Heart left ventricle (tissue), 16 donors: ENCODE data around the gene ASXL1. TPM values are rescaled to one million over a fixed set of nuclear protein-coding genes. Genes with fewer than 3 reads are reported as not detected.
"Not testable (repeated sequence)": the region's sequence is repeated elsewhere in the genome, so short reads cannot be mapped to it uniquely, and the experiment has no call there.

Source experiments
- ATAC-seq, 4 donors: fragments of 200-7000 bp; cut with Tn5 transposase; one replicate each; pipeline ENCODE4 v1.9.1; 2020 to 2022; ENCODE audit warnings: moderate library complexity in 4 of 4, mild to moderate bottlenecking in 3 of 4, moderate number of reproducible peaks in 1 of 4
- DNase-seq, 5 donors: peaks; one replicate each; pipeline ENCODE4 v3.0.0-alpha.2; 2020
- H3K27ac ChIP-seq, 12 donors: fragments of 200-600 bp; sonication (generic) in 4 of 12; one replicate each; pipeline versions ENCODE4 v1.5.0 to v1.8.0; 2016 to 2022; ENCODE audit warnings: mild to moderate bottlenecking in 2 of 12
- H3K27me3 ChIP-seq, 9 donors: fragments of 200-600 bp; sonication (generic) in 2 of 9; one replicate each; pipeline versions ENCODE4 v1.5.1 to v1.8.0; 2016 to 2022; ENCODE audit warnings: mild to moderate bottlenecking in 3 of 9
- H3K36me3 ChIP-seq, 9 donors: fragments of 200-600 bp; sonication (generic) in 2 of 9; one replicate each; pipeline versions ENCODE4 v1.5.0 to v1.8.0; 2018 to 2022; ENCODE audit warnings: mild to moderate bottlenecking in 2 of 9
- H3K4me1 ChIP-seq, 12 donors: fragments of 200-600 bp; sonication (generic) in 4 of 12; one replicate each; pipeline versions ENCODE4 v1.5.0 to v1.8.0; 2016 to 2022; ENCODE audit warnings: mild to moderate bottlenecking in 3 of 12
- H3K4me3 ChIP-seq, 12 donors: fragments of 200-600 bp; sonication (generic) in 4 of 12; one replicate each; pipeline versions ENCODE4 v1.5.0 to v1.8.0; 2017 to 2022; ENCODE audit warnings: mild to moderate bottlenecking in 9 of 12, moderate library complexity in 4 of 12
- H3K9me3 ChIP-seq, 12 donors: fragments of 200-600 bp; sonication (generic) in 4 of 12; one replicate each; pipeline versions ENCODE4 v1.5.0 to v1.8.0; 2016 to 2022; ENCODE audit warnings: mild to moderate bottlenecking in 1 of 12
- CTCF ChIP-seq, 12 donors: fragments of 200-600 bp; sonication (generic) in 4 of 12; IDR thresholded peaks; one replicate each; pipeline versions ENCODE4 v1.5.0 to v1.8.0; 2018 to 2022; ENCODE audit warnings: antibody characterized with exemption in 12 of 12, mild to moderate bottlenecking in 5 of 12
- POLR2A ChIP-seq, 2 donors: fragments of 450-650 bp; IDR thresholded peaks; one replicate each; pipeline ENCODE4 v1.6.1; 2017; ENCODE audit warnings: antibody characterized with exemption in 2 of 2, mild to moderate bottlenecking in 2 of 2, moderate library complexity in 2 of 2
- WGBS, 4 donors: extraction: QIAGEN DNeasy Blood & Tissue Kit in 2 of 4; methylation state at CpG; one replicate each; pipeline versions ENCODE4 v1.1.5 to v1.1.7; 2013 to 2018; 5-methylcytosine and 5-hydroxymethylcytosine counted together
- intact Hi-C, 10 donors: fragments of 100-400 bp; cut with DNase I; formaldehyde crosslinking; loops; one replicate each; pipeline versions ENCODE4 v1.11.1 to v1.14.2; 2022
- polyA plus RNA-seq, 2 donors: library from polyadenylated mRNA; stranded (reverse); fragments of 200-250 nt; gene quantifications; one replicate each; pipeline ENCODE4 v1.2.3, GENCODE V29; 2013
- total RNA-seq, 9 donors: library from RNA; depleted of rRNA in 2 of 9; stranded (reverse); fragments of >200 nt in 2 of 9; fragmentation: NEBNext Ultra II Directional in 3 of 9; extraction: Animal tissue kit (Norgen Biotek cat#: 25700) in 3 of 9; gene quantifications; one replicate each; pipeline versions ENCODE4 v1.1.0 to v1.2.4, GENCODE V29; 2016 to 2023
- donor health status: ischemic (EF 13 %, LVEDD 7.1; RV severe dilation, severe dysfunction).
- donor health status: healthy with polysubstance abuse.
- donor health status: DM: no; HTN: yes; CAD: no.
- donor health status: DM: no; HTN: no; CAD: no.
- donor health status: ischemic (EF 25% LVEDD 6.9; RV normal size, moderate dysfunction).
- donor health status: ischemic (EF 25% LVEDD 5.7; RV mildly dilated, moderate dysfunction).
- donor health status: healthy.
- donor health status: DM: yes; HTN: yes; CAD: no.
- donor health status: ischemic (EF 35%, LVEDD 5.7; RV mildly dilated, moderate dysfunction).
- donor health status: nonischemic (EF 11% LVEDD 7.7; RV severe dilation, severe dysfunction).
- donor health status: DM: yes; HTN: yes; CAD: no.
- donor health status: PGD.
- donor health status: ischemic (EF 29% LVEDD 5.4; RV normal size, mild dysfunction).
- donor health status: nonischemic (EF 23%, LVEDD 6.1; RV moderate dilation, normal function).

The ASXL1 gene
- total and polyA plus RNA-seq, 11 donors: 15.1 to 50.1 (median 26.5) TPM

GRCh38 chr20:32320305-32320704, 37.8 kb upstream of the ASXL1 start:
- Histone ChIP-seq H3K27me3 (no peaks in the 10 kb centered on the region), H3K9me3 (no peaks in the 10 kb centered on the region), H3K4me3 (no peak overlapping the region), H3K27ac (no peak overlapping the region), H3K36me3 (peaks cover 0 to 50% (median 41%) of the 10 kb centered on the region in 9 donors), H3K4me1 (no peaks in the 10 kb centered on the region)
- no peak for DNase-seq
- intact Hi-C loops: no loop called here
- WGBS, 4 donors: 83 to 95% (median 89%) methylated on average over 1 of the region's 1 CpG
- no peak for ATAC-seq
- no peak for TF ChIP-seq CTCF (IDR thresholded peaks at IDR 0.05)
- no peak for TF ChIP-seq POLR2A (IDR thresholded peaks at IDR 0.05)

GRCh38 chr20:32321390-32321789, 36.7 kb upstream of the ASXL1 start:
- Histone ChIP-seq H3K9me3 (no peaks in the 10 kb centered on the region), H3K27me3 (no peaks in the 10 kb centered on the region), H3K36me3 (peaks cover 0 to 39% (median 32%) of the 10 kb centered on the region in 9 donors), H3K27ac (peak overlapping the region in 1 of 12 donors; percentile 30), H3K4me1 (peaks cover 0 to 3% (median 0%) of the 10 kb centered on the region in 12 donors), H3K4me3 (no peak overlapping the region)
- intact Hi-C loops: no loop called here
- TF ChIP-seq CTCF (IDR thresholded peaks at IDR 0.05) (no peak), POLR2A (IDR thresholded peaks at IDR 0.05) (no peak)
- DNase-seq: no peak
- no peak for ATAC-seq
- WGBS, 4 donors: 79 to 96% (median 87%) methylated on average over 1 of the region's 1 CpG

- 94 to 98% (median 97%) methylated on average over 12 of the region's 12 CpGs for WGBS, 4 donors
- H3K27ac ChIP-seq, ATAC-seq, DNase-seq, intact Hi-C loops, H3K9me3 ChIP-seq, H3K27me3 ChIP-seq, H3K4me1 ChIP-seq, H3K4me3 ChIP-seq: not testable (repeated sequence)
- H3K36me3 ChIP-seq: peaks cover 0 to 37% (median 28%) of the 10 kb centered on the region in 9 donors
Observed at GRCh38 chr20:32322260-32322659, 35.9 kb upstream of the ASXL1 start.

GRCh38 chr20:32323761-32324160, 34.4 kb upstream of the ASXL1 start:
- peaks cover 0 to 29% (median 26%) of the 10 kb centered on the region in 9 donors for H3K36me3 ChIP-seq
- H3K27ac ChIP-seq, intact Hi-C loops, ATAC-seq, H3K9me3 ChIP-seq, H3K4me1 ChIP-seq, H3K27me3 ChIP-seq, H3K4me3 ChIP-seq, DNase-seq: not testable (repeated sequence)
- 95 to 98% (median 96%) methylated on average over 5 of the region's 5 CpGs for WGBS, 4 donors

GRCh38 chr20:32325706-32326503, 32.2 kb upstream of the ASXL1 start:
- no peaks in the 10 kb centered on the region for H3K9me3 ChIP-seq
- H3K27ac ChIP-seq: no peak overlapping the region
- peak in 3 of 4 donors; percentile 40 to 51 (median 41) for ATAC-seq
- H3K36me3 ChIP-seq: peaks cover 0 to 42% (median 29%) of the 10 kb centered on the region in 9 donors
- TF ChIP-seq CTCF (IDR thresholded peaks at IDR 0.05) (no peak), POLR2A (IDR thresholded peaks at IDR 0.05) (no peak)
- DNase-seq: no peak
- H3K27me3 ChIP-seq: no peaks in the 10 kb centered on the region
- WGBS, 4 donors: 75 to 80% (median 78%) methylated on average over 6 of the region's 6 CpGs
- no peak overlapping the region for H3K4me3 ChIP-seq
- H3K4me1 ChIP-seq: peaks cover 0 to 8% (median 0%) of the 10 kb centered on the region in 12 donors
- intact Hi-C loops: no loop called here
